Activated gamma-delta T cell treated with anti-CD3 and anti-CD28 coated beads, Interleukin-2, amount 50 U/mL, for 16 hours (primary cell): ENCODE results near the gene LCNL1.
"Not testable (repeated sequence)": the region's sequence is repeated elsewhere in the genome, so short reads cannot be mapped to it uniquely, and the experiment has no call there.

Experiments
- DNase-seq: peaks from one replicate; pipeline ENCODE4 v3.0.0-alpha.2; 2020; ENCODE audit warnings: low read depth

The LCNL1 gene

DNA sequence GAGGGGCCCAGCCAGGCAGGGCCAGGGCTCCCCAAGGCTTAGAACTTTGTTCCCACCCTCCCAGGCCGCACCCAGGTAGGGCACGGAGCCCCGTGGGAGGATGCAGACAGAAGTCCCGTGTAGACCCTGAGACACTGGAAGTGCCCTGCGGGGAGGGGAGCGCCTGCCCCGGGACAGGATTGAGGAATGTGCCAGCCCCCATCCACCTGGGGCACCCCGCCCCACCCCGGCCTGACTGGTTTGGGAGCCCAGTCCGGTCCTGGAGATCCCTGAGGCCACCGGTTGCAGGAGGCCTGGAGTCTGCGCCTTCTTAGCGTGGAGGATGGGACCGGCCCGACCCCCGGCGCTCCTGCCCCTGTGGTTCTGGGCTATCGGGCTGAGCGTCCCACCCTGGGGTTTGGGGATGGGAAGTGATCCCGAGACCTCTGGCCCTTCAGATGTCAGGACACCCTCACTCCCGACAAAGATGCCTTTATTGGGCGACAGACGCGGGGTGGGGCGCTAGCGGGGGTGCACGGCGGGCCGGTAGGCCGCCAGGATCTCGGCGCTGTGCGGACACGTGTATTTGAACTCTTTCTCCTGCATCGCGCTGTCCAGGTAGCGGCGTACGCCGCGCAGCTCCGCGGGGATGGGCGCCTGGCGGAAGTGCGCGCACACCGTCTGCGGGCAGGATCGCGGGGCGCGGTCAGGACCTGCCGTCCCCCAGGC is 11.5 kb downstream of the LCNL1 start:
- DNase-seq = no peak

DNA sequence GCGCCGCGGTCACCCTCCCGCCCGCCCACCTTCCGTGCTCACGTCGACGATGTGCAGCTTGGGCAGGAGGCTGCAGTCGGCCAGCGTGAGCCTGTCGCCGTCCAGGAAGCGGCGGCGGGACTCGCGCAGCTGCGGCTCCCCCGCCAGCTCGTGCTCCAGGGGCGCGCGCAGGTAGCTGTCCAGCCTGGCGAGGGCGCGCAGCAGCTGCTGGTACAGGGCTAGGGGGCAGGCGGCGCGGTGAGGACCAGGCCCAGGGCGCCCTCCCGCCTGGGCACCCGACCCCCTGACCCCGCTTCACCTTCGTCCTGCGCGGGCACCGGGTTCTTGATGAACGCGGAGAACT is 12.1 kb downstream of the LCNL1 start:
- DNase-seq = no peak

DNA sequence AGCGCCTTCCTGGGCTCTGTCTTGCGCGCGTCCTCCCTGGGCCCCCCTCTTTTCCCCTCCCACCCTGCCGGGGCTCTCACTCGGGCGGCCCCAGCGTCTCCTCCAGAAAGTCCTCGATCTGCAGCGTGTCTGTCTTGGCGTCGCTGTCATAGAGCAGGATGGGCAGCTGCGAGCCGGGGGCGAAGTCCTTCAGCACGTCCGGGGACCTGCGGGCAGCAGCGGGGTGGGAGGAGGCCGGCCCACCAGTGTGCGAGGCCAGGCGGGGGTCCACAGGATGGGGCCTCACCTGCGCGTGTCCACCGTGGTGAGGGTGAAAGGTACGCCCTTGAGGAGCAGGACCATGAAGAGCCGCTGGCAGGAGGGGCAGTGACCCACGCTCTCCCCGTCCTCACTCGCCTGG is 12.6 kb downstream of the LCNL1 start:
- DNase-seq = no peak

DNA sequence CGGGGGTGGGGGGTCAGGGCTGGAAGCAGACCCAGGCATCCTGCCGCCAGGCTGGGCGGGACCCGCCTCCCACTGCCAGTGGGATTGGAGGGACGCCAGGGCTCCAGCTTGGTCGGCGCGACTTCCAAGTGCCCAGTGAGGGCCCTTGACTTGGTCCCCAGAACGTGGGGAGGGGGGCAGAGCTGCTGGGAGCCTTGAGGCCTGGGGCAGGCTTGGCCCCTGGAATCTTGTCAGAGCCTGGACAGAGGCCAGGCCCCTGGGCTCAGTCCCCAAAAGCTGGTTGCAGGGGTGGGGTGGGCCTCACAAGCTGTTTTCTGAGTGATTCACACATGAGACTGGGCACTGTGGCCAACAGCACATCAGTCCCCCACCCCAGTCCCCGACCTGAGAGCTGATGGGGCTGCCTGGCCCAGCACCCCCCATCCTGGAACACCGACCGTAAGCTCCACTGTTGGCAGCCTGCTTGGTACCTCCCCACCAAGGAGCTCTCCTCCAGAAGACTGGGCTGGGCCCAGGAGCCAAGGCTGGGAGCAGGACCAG is 13.0 kb downstream of the LCNL1 start:
- DNase-seq = no peak

DNA sequence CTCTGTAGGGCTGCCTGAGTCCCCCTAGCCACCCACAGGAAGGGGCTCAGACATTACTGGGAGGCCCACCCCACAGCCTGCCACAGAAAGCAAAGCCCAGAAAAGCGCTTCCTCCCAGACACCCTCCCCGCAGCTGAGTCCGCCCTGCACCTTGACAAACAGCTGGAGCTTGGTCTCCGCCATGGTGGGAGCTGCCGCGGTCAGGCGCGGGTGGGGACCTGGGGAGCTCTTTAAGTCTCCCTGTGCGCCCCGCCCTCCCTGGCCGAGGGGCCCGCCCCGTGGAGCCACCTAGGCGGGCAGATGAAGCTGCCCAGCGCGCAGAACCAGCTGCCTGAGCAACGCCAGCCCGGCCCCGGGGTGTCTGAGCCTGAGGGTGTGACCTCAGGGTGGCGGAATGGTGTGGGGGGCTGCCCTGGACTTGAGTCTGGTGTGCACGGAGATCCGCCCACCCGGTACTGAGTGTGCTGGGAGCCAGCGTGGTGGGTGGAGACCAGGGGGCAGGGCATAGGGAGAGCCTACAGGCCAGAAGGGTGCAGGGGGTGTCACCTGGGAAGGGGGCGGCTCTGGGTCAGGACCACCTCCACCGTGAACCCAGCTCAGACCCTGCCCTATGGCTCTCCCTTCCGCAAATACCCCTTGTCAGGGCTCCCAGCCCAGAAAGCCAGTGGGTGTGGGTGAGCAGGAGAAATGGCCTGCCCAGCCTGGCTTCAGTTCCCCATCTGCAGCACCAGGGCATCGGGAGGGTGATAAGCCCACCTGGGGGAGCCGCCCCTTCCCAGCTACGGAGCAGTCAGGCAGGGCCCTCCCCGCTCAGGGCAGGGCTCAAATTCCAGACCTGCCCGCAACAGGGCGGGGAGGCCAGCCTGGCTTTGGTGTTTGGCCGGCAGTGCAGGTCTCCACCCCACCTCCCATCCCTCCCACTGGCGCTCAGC is 13.8 kb downstream of the LCNL1 start, which contains the start of gene CLIC3:
Gene CLIC3, minus strand, starts transcription at position 208 of the 932 bp plus-strand sequence. Its CDS starts 25 bp downstream, at position 183.
- peak; percentile 53 for DNase-seq

DNA sequence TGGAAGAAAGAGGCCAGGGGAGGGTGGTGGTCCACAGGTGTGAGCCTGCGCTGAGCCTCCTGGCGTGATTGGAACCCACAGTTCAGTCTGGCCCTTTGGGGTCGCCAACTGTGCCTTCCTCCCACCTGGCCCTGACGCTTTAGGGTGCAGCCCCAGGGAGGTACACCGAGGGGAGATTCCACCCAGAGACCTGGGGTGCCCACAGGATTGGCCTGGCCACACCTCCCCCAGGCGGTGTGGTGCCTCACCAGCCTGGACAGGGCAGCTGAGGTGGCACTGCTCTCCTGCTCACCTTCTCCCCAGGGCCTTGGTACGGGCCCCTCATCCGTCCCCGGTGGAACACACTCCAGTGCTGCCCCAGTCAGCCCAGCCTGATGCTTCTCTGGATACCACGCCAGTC is 14.6 kb downstream of the LCNL1 start:
- no peak for DNase-seq

DNA sequence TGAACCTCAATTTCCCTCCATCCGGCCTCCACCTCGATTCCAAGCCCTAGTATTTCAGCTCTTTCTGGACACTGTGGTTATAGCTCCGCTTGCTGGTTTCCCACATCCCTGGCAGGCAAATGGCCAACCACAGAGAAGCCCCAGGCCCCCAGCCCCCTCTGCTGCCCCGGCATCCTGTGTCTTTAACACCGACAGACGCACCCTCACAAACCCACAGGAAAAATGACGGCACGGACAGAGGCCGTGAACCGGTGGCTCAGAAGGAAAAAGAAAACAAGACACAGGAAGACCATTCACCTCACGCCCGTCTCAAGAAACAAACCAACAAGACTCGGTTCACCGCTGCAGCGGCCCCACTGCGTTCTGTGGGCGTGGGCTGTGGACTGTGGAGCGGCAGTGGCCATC is 15.0 kb downstream of the LCNL1 start:
- no peak for DNase-seq

DNA sequence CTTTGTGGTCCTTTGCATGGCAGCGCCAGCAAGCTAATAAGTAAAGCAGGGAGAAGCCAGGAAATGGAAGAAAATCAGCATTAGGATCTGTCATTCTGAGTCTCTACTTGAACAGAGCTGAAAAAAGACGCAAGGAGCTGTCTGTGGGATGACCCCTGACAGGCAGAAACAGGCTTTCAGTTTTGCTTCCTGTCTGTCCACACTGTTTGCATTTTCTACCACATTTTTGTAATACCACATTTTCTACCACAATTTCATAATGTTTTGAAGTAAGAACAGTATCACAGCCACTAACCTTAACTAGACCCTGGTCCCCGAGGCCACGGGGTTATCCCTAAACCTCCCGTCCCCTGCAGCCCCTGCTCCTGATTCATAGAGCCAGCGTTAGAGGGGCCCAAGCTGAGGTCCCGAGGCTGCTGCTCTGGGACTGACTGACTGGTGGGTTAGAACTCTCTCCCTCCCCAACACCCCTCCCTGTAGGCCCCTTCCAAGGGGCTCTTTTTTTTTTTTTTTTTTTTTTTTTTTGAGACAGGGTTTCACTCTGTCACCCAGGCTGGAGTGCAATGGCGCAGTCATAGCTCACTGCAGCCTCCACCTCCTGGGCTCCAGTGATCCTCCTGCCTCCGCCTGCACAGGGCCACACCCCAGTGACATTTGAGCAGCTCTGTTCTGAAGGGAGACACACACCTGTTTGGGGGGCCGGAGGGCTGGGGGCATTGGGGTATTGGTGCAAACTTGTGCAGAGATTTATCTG is 17.6 kb downstream of the LCNL1 start:
- DNase-seq = no peak

DNA sequence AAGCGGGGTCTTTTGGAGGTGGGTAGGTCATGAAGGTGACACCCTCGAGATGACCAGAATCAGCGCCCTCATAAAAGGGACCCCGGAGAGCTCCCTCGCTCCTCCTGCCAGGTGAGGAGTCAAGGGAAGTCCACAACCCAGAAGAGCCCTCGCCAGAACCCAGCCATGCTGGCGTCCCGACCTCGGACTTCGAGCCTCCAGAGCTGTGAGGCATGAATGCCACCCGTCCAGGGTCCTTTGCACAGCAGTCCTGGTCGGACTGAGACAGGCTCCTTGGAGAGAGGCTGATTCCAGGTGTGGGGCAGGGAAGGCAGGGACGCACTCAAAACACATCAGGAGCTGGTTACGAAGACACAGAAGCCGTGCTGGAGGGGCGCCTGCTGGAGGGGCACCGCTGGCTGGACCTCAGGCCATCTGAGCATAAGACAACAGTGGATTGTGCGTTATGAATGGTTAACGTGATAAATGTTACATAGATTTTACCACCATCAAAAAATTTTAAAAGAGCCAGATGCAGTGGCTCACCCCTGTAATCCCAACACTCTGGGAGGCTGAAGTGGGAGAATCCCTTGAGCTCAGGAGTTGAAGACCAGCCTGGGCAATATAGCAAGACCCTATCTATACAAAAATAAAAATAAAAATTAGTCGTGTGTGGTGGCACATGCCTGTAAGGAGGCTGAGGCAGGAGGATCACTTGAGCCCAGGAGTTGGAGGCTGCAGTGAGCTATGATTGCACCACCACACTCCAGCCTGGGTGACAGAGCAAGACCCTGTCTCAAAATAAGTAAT is 19.3 kb downstream of the LCNL1 start:
- no peak for DNase-seq

DNA sequence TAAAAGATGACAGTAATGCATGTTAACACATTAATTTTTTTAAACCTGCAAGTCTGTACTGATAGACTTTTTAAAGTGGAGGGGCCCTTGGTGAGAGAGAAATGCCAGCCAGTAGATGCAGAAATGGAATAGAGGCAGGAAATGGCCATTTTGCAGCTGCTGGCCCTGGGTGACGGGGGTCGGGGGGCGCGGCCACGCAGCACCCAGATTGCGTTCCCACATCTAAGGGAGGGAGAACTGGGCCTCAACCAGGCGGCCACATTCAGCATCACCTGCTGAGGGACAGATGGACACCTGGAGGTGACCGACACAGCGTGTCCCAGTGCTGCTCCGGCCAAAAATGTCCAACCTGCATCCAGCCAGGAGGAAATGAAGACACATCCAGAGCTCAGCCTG is 19.9 kb downstream of the LCNL1 start:
- no peak for DNase-seq

DNA sequence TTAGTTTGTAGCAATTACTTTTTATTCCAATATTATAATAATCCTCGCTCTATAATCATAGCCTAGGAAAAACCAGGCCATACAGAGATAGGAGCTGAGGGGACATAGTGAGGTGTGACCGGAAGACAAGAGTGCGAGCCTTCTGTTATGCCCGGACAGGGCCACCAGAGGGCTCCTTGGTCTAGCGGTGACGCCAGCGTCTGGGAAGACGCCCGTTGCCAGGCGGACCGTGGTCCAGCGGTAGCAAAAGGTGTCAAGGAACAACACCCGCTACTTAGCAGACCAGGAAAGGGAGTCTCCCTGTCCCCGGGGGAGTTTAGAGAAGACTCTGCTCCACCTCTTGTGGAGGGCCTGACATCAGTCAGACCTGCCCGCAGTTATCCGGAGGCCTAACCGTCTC is 21.5 kb downstream of the LCNL1 start:
- not testable (repeated sequence) for DNase-seq

DNA sequence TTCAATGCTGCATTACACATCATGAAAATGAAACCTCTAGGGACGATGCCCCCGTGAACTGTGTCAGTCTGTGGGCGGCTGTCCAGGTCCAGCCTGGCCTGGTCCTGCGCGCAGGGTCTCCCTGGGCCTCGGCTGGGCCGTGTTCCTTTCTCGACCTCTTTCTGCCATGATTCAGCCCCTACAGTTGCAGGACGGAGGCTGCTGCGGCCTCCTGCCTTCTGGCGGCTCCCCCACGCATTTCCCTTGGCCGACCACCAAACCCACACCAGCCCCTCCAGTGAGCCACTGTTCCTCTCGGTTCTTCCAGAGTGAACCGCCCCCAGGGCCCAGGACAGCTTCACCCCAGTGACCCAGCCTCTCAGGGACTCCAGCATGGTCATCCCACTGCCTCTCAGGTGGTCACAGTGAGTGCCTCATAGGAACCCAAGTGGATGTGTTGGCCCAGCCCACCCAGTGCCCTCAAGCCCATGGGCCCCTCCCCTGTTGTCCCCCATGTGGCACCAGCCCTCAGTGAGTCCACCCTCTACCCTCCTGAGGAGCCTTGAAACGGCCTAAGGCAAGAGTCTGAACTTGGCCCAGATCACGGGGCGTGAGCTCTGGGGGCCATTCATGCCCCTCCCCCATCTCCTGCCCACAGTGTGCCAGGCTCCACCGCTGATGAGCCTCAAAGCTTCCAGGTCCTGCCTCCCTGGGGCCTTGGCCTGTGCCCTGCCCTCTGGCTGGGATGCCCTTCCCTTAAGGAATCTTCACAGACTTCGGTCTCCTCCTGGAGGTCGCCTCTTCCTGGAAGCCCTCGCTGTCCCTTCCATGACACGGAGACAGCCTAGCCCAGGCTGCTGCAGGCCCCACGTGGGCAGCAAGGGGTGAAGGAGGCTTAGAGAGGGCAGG is 23.6 kb downstream of the LCNL1 start:
- DNase-seq = no peak

DNA sequence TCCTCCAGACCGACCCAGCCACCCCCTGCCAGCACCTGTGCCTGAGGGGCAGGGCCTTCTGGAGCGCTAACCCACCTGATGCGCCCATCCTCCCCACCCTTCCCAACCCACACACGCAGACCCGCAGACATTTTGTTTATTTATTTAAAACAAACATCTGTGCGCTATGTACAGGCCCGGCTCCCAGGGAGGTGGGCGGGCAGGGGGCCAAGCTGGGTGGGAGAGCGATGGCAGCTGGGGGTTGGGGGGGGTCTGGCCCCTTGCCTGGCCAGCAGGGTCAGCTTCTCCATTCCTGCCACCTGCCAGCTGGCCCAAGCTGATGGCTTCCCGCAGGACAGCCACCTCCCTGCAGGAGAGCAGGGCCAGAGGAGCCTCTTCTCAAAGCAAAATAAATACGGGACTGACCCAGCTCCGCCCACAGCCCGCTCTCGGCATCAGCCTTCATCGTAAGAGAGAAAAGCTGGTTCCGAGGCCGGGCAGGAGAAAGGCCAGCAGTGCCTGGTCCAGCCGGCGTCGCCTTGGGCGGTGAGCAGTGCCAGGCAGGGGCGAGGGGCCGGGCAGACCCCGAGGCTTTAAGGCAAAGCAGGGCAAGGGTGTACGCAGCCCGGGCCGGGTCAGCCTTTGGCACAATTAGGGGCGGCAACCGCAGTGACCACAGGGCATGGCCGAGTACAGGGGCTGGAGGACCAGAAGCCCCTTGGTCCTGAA is 24.5 kb downstream of the LCNL1 start:
- DNase-seq = no peak

DNA sequence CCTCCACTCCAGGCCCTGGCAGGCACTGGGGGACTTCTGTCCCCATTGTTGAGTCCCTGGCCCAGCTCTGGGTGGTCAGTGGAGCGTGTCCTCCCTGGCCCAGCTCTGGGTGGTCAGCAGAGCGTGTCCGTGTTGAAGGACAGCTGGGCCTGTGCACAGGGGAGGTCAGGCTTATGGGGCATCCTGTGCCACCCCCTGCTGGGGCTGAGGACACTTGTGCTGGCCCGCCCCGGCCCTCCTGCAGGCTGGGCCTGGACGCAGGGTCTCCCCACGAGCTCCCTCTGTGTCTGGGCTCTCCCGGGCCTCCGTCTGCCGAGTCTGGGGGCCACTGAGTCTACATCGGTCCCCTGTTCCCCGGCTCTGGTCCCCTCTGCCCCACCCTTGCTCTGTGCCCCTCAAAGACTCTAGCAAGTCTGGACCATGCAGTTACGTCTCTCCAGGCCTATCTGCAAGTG is 25.1 kb downstream of the LCNL1 start:
- no peak for DNase-seq

DNA sequence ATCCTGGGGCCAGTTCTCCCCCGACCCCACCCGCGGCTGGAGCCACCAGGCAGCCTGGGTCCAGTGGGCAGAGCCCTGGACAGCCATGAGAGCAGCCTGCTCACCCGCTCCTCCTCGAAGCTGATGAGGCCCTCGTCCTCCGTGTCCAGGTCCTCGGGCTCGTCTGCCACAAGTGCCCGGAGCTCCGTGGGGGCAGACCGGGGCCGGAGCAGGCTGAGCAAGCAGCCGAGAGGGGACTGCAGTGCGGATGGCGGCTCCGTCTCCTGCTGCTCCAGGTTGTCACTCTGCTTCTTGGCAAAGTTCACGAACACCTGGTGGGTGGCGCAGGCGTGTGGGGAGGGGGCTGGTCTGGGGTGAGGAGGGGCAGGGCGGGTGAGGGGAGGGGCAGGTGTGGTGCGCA is 25.5 kb downstream of the LCNL1 start:
- no peak for DNase-seq

DNA sequence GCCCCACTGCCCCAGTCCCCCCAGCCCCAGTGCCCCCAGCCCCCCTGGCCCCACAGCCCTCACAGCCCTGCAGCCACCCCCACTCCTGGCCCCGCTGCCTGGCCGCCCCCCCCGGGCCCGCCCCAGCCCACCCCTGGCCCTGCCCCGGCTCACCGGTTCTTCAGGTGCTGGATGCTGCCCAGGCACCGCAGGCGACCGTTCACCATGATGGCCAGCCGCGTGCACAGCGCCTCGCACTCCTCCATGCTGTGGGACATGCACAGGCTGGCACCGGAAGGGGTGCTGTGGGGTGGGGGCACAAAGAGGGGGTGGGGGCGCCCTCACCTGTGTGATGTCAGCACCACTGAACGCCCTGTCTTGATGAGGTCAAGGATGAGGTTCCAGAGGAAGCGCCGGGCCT is 26.4 kb downstream of the LCNL1 start:
- no peak for DNase-seq

DNA sequence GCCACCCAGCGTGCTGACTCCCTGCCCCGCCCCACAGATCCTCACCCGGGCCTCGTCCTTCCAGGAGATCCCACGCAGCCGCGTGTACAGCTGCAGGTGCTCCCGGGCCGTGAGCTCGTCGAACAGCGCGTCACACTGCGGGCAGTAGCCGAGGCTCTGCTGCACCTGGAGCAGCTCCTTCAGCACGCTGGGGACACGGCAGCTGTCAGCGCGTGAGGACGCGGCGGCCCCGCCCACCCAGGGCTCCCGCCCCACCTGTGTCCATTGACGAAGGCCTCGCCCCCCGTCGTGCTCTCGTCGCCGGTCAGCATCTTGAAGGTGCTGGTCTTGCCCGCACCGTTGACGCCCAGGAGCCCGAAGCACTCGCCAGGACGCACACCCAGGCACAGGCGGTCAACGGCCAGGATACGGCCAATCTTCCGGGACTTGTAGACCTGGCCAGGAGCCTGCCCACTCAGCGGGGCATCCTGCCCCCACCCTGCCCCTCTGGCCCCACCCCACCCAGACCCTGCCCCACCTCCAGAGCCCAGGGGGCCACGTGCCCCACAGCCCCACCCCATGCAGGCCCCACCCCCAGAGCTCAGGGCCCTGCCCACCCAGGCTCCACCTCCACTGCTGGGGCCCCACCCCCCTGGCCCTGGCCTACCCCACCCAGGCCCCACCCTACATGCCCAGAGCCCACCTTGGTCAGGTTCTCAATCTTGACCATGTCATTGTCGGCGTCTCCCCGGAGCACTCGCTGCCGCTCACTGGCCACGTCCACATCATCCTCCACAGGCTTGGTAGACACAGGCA is 27.3 kb downstream of the LCNL1 start:
- DNase-seq = no peak

DNA sequence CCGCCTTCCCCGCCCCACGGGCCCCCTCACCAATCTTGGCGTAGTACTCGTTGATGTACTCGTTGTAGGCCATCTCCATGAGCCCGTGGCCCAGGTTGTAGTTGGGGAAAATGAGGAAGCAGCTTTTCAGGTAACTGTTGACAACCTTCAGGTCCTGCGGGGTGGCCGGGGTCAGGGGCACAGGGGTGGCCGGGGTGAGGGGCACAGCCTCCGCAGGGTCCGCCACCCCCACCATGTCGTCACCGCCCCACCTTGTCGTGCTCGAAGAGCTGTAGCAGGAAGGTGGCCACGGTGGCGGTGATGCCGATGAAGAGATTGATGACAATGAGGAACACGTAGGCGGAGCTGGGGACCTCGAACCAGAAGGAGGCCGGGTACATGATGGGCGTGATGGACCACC is 28.4 kb downstream of the LCNL1 start:
- DNase-seq = no peak
